ENCODE results near the gene SV2C.
A peak's percentile ranks its signal among the peaks of the same experiment; 100 is the strongest.
"Not testable (repeated sequence)": the region's sequence is repeated elsewhere in the genome, so short reads cannot be mapped to it uniquely, and the experiment has no call there.

The SV2C gene

GRCh38 chr5:76209297-76209696 lies 126.1 kb downstream of the SV2C start:
- no peak for DNase-seq

DNA sequence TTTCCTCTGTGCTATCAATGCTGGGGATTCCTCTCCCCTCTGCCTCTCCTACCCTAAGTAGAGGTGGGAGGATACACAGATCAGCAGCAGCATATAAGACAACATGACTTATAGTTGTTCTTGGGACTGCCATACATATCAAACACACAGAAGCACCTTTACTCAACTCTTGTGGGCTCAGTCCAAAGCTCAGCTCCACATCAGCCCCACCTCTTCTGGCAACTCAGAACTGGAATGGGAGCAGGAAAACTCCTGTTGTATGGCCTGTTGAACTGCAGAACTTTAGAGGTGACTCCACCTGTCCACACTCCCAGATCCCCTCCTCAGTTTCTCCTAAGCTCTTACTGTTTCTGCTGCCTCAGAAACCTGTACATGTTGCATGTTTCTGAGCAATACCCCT lies 127.8 kb downstream of the SV2C start:
- DNase-seq: no peak

- no peak for DNase-seq
Measured at GRCh38 chr5:76213858-76214257, 130.7 kb downstream of the SV2C start.

- no peak for DNase-seq
Measured at GRCh38 chr5:76216748-76217147, 133.6 kb downstream of the SV2C start.

DNA sequence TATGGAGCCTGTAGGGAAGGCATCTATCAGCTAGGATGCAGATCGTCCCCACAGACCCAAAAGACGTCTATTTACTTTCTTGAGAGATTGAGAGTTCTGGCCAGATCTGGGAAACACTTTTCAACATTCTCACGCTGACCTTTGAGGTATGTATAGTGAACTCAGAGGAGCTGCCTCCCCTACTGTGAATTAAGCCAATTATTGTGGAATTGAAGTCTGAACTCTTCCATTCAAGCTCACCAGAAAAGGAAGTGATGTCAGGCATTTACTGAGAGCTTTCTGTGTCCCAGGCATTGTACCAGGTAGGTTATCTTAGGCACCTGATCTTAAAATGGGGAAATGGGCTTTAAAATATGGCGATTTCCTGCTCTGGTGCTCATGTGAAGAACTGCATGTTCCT lies 136.5 kb downstream of the SV2C start:
- DNase-seq: no peak

- no peak for DNase-seq
Measured at GRCh38 chr5:76221311-76221710, 138.1 kb downstream of the SV2C start.

GRCh38 chr5:76222318-76222717 lies 139.1 kb downstream of the SV2C start:
- DNase-seq: no peak

GRCh38 chr5:76223696-76224095 lies 140.5 kb downstream of the SV2C start:
- no peak for DNase-seq

GRCh38 chr5:76224898-76225297 lies 141.7 kb downstream of the SV2C start:
- DNase-seq: no peak

GRCh38 chr5:76225336-76225735 lies 142.2 kb downstream of the SV2C start:
- DNase-seq: no peak

DNA sequence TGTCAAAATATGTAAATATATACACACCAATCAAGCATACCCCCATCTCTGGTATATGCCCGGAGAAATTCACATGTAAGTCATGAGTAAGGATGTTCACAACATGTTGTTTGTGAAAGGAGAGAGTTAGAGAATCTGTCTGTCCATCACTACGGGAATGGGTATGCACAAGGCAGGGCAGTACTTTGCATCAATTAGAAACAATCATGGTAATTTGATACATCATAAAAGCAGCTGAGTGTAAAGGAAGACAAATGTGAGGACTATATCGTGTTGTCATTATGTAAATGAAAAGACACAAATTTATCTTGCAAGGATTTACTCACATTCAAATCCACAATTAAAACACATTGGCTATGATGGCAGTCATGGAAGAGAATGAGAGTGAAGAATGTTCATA lies 146.7 kb downstream of the SV2C start:
- DNase-seq: no peak

- no peak for DNase-seq
Measured at GRCh38 chr5:76230711-76231285, 147.6 kb downstream of the SV2C start.

GRCh38 chr5:76234665-76235064 lies 151.5 kb downstream of the SV2C start:
- DNase-seq: no peak

GRCh38 chr5:76236684-76237083 lies 153.5 kb downstream of the SV2C start:
- no peak for DNase-seq

DNA sequence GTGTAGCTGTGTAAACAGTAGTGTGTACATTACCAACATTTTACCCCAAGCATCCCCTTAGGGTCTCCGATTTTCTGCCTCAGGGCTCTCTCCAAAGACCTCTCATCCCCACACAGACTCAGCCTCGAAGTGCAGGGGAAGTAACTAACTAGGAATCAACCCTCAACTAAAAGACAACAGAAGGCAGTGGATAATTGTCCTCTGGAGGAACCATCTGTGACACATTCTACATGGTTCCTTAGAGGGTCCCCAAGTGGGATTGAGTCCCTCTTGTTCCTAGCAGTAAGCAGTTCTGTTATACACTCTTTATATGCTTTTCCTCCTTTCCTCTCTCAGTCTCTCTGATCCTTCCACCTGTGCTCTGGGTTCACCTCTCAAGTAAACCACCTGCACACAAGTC lies 157.2 kb downstream of the SV2C start:
- DNase-seq: no peak

- DNase-seq: not testable (repeated sequence)
Measured at GRCh38 chr5:76242155-76242554, 159.0 kb downstream of the SV2C start.

DNA sequence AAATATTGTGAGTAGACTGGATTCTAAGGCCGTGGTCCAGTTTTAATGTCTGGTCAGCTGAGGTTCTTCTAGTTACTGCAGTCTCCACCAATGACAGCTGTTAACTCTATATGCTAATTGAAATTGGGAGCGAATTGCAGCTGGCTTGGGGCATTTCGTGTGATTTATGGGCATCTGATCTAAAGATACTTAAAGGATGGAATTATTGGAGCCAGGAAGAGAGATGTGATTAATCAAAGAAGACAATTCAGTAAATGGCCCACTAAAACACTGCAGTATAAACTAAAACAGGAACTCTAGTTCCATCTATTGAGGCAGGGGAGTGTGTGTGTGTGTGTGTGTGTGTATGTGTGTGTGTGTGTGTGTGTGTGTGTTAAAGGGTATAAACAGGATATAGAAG lies 162.4 kb downstream of the SV2C start:
- DNase-seq: no peak

GRCh38 chr5:76249621-76250020 lies 166.4 kb downstream of the SV2C start:
- DNase-seq: no peak

DNA sequence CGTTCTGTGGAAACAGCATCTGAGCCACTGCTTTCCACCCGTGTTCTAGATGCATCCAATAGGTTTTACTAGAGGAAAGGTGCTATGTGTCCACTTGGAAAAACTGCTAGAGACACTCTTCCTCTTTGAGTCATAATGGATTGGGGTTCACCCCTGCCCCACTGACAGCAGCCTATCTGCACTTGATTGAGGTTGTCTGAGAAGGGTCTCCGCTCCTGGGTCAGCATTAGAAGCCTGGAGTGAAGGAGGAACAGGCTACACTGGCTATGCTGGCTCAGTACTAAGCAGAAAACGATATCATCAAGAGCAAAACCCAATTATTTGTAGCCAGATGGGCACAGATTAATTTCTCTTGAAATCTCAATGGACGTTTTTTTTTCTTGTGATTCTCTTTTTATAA lies 167.3 kb downstream of the SV2C start:
- DNase-seq: no peak

GRCh38 chr5:76251656-76252055 lies 168.5 kb downstream of the SV2C start:
- no peak for DNase-seq

GRCh38 chr5:76252437-76252836 lies 169.3 kb downstream of the SV2C start:
- no peak for DNase-seq

DNA sequence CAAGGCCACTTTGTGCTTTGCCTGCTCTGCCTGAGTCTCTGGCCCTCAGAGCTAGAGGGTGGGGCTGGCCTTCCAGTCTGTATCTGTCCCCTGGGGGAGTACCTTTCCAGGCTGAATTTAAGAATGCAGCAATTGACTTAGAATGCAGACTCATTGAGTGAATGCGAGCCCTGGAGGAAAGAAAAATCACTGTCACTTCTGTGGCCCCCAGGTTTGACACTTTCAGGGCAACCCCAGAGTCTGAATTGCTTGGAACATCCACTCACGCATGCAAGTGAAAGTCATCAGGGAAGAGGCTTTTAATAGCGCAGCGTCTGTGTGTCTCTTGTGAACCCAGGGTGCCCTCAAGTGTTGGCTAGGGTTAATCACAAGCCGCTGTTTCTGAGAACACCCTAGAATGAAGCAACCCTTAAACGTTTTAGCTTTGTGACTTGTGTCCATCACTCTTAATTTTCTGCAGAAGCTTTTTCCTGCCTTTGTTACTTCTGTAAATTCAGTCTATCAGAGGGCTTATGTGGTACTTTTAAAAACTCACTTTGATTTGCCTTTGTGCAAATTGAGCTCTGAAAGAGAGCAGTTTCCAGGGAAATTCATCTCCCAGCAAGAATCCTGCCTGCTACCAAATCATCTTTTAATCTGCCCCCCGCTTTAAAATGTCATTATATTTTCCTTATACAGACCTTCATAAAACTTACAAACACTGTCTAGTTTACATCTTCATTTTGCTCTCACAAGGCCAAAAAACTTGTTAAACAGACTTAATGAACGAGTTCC lies 173.1 kb downstream of the SV2C start:
- DNase-seq: peak; percentile 29

- DNase-seq: no peak
Measured at GRCh38 chr5:76257225-76257833, 174.1 kb downstream of the SV2C start.

- no peak for DNase-seq
Measured at GRCh38 chr5:76257897-76258296, 174.7 kb downstream of the SV2C start.

GRCh38 chr5:76264681-76265080 lies 181.5 kb downstream of the SV2C start:
- DNase-seq: no peak
